Measurements from ENCODE around the gene SELENON.
A peak's percentile ranks its signal among the peaks of the same experiment; 100 is the strongest.

The SELENON gene

GRCh38 chr1:25769625-25770383 is 30.2 kb upstream of the SELENON start:
- DNase-seq (ENCODE audit: extremely low spot score, insufficient read length, low read depth) (no peak), FAIRE-seq (no peak)

DNA sequence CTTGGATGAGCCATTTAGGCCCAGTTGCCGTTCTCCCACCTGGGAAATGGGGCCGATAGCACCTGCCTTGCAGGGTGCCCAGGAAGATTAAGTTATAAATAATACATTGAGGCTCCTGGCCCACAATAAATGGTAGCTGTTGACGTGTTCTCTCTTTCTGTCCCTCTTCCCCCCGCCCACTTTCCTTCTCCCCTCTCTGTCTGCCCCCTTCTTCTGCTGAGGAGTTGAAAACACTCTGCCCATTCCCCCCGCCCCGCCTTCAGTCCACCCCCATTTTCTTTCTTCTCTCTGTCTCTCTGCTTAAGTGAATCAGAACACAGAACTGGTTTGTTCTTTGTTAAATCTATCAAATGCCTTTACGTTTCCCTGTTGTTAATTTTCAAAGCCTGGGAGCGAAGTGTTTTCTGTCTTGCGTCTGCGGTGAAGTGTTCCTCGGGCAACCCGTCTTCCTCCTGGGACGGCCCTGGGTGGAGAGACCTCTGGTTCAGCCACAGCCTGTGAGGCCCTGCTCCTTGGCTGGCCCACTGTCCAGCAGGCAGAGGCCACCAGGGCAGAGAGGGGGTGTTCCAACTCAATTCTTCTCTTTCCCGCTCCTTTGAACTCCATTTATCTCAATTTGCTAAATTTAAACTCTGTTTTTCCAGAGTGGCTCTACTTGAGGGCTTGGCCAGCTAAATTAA is 29.3 kb upstream of the SELENON start:
- no peak for DNase-seq (ENCODE audit: extremely low spot score, insufficient read length, low read depth)
- FAIRE-seq: no peak

DNA sequence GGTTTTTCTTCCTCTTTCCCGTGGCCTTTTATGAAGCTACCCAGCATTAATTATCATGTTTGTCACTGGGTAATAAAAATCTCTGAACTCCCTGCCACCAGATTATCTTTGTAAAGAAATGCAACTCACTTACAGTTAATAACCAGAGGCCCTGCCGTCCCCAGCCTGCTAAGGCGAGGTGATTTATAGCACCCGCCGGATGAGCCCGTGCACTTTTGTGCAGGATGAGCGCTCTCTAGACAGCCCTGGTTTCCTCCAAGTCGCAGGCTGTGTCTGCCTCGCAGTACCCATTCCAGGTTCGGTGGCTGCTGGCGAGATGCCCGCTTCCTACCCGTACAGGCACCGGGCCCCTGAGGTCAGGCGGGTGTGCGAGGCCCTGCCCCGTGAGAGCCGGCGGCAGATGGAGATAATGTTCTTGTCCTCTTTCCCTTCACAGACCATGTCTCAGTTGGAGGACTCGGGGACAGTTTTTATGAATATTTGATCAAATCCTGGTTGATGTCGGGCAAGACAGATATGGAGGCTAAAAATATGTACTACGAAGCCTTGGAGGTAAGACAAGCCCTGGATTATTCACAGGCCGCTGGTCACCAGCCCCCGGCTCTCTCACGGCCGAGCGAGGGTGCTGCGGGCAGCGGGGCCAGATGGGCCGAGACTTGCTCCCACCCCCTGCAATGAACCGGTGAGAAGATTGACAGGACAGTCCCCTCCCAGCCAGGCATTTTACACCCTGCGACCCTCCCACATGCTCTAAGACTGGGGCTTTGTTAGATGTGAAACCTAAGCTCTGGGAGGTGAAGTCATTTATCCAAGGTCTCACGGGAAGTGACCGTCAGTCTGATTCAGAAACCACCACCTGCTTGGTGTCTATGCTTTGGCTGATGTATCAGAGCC is 28.5 kb upstream of the SELENON start:
- no peak for DNase-seq (ENCODE audit: extremely low spot score, insufficient read length, low read depth)
- FAIRE-seq: no peak

- FAIRE-seq: no peak
- DNase-seq (ENCODE audit: extremely low spot score, insufficient read length, low read depth): no peak
Observed at GRCh38 chr1:25772164-25772563, 27.8 kb upstream of the SELENON start.

DNA sequence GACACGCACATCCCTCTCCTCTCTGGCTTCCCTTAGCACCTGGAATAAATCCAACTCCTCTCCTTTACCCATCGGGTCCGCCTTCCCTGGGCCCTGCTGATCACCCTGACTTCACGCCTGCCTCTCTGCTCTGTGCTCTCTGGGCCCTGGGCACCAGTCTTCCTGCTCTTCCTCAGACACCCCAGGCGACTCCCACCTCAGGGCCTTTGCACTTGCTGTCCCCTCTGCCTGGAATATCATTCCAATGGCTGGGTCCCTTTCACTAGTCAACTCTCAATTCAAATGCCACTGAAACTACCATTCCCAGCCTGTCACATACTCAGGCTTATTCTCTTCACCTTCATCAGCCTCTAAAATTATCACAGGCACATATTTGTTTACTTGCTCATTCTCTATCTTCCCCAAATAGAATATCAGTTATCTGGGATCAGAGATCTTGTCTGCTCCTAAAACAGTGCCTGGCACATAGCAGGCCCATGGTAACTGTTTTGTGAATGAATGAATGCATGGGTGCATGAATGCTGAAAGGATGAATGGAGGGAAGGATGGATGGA is 27.2 kb upstream of the SELENON start:
- FAIRE-seq: no peak
- DNase-seq (ENCODE audit: extremely low spot score, insufficient read length, low read depth): no peak

- DNase-seq (ENCODE audit: extremely low spot score, insufficient read length, low read depth) (no peak), FAIRE-seq (no peak)
Observed at GRCh38 chr1:25773441-25774125, 26.4 kb upstream of the SELENON start.

DNA sequence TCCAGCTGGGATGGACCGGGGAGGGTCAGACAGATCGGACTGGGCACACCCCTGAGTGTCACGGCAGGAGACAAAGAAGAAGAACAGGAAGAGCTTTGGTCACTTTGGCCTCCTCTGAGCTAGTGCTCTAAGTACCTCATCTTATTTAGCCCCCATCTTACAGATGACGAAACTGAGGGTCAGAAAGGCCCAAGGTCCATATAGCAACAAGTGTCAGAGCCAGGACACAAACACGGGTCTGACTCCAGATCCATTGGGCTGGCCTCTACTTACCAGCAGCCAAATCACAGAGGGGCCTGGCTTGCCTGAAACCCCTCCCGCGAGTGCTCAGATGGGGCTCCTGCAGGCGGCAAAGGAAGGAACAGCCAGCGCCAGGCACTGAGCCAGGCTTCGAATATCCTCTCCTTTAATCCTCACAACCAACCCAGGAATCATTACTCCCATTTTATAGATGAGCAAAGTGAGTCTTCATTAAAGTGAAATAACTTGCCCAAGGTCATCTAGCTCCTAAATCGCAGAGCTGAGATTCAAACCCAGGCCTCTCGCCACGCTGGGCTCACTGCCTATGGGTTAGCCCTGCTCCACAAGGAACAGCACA is 25.7 kb upstream of the SELENON start:
- no peak for DNase-seq (ENCODE audit: extremely low spot score, insufficient read length, low read depth)
- no peak for FAIRE-seq

GRCh38 chr1:25774921-25775771 is 24.8 kb upstream of the SELENON start:
- DNase-seq (ENCODE audit: extremely low spot score, insufficient read length, low read depth) (no peak), FAIRE-seq (peak; percentile 44)

- FAIRE-seq (no peak), DNase-seq (ENCODE audit: extremely low spot score, insufficient read length, low read depth) (no peak)
Observed at GRCh38 chr1:25779388-25779787, 20.6 kb upstream of the SELENON start.

DNA sequence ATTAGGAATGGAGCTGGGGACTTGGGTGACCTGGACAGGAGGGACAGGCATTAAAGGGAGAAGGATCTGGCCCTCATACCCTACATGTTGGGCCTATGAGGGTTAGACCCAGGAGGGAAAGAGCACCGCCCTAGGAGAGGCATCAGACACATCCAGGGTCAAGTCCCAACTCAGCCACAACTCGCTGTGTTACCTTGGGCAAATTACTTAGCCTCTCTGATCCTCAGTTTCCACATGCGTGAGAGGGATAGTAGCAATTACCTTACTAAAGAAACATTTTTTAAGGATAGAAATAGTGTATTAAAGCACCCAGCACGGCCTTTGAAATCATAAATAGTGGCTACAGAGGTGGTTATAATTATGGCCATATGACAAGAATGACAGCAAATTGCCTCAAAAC is 20.1 kb upstream of the SELENON start:
- FAIRE-seq: no peak
- DNase-seq (ENCODE audit: extremely low spot score, insufficient read length, low read depth): no peak

GRCh38 chr1:25780318-25781129 is 19.5 kb upstream of the SELENON start:
- FAIRE-seq (no peak), DNase-seq (ENCODE audit: extremely low spot score, insufficient read length, low read depth) (no peak)

DNA sequence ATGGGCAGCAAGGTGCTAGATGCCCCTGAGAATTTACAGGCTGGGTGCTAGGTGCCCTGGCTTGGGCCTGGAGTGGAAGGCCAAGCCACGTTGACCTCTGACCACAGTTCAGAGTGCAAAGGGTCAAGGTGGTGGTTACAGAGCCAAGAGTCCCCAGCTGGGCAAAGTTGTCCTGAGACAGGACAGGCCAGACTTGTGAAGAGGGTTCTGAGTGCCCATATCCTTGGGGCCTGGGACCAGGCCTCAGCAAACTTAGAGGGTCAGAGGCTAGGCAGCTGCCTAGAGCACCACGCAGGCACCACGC is 18.9 kb upstream of the SELENON start:
- FAIRE-seq: no peak
- DNase-seq (ENCODE audit: extremely low spot score, insufficient read length, low read depth): no peak

DNA sequence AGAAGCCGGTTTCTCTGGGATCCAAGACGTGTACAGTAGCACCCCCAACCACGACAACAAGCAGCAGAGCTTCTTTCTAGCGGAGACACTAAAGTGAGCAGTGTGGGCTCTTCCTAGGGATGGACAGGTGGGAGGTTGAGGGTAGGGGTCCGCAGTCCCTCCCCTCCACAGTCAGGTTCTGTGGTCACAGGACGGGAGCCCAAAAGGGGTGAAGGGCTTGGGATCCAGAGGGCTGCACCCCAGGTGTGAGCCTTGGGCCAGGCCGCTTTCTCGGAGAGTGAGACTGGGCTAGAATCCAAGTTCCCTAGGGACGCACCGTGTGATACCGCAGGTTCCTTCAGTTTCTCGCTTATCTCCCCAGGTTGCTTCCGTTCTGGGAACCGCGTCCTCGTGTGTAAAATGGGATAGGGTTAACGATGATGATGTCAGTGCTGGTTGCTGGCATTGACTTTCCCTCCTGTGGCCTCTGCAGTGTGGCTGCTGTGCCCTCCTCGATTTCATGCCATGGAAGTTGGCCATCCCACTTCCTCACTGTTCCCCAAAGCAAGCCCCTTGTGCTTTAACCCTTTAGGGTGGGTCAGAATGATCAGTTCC is 17.3 kb upstream of the SELENON start:
- FAIRE-seq (no peak), DNase-seq (ENCODE audit: extremely low spot score, insufficient read length, low read depth) (no peak)

DNA sequence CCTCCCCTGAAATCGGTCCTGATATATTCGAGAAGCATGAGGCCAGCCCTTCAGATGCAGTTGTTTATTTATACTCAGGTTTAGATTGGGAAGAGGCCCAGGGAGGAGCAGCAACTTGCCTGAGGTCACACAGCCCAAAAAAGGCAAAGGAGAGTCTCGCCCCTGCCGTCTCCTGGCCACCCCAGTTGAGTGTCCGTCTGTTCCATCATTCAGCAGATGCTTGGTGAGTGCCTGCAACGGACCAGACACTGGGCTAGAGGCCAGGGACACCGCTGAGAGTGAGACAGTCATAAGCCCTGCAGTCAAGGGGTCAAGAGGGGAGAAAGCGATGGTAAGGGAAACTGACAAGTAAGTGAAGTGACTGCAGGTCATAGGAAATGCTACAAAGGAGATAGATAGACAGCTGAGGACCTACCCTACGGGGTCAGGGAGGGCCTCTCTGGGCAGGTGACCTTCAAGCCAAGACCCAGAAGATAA is 15.4 kb upstream of the SELENON start:
- DNase-seq (ENCODE audit: extremely low spot score, insufficient read length, low read depth) (no peak), FAIRE-seq (no peak)

DNA sequence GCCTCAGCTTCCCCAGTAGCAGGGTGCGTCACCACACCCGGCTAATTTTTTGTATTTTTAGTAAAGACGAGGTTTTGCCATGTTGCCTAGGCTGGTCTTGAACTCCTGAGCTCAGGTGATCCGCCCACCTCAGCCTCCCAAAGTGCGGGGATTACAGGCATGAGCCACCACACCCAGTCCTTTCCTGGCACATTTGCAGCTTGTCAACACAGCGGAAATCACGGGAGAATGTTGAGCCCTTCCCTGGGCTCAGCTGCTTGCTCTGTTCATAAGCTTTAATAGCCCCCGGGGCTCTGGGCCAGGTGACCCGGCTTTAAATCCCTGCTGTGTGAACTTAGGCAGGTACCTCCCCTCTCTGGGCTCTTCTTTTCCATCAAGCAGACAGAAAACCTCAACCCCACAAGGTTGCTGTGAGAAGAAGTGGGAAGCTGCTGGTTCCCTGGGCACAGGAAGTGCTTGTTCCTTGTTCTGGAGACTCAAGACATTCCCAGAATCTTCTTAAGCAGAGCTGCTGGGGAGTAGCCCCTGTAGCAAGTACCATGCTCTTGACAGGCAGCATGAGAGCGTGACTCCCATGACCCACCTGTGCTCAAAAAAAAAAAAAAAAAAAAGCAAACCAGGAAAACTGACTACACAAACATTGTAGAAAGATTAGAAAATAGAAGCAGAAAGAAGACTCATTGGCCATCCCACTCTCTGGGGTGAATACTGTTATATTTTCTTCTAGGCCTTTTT is 14.5 kb upstream of the SELENON start:
- FAIRE-seq: no peak

DNA sequence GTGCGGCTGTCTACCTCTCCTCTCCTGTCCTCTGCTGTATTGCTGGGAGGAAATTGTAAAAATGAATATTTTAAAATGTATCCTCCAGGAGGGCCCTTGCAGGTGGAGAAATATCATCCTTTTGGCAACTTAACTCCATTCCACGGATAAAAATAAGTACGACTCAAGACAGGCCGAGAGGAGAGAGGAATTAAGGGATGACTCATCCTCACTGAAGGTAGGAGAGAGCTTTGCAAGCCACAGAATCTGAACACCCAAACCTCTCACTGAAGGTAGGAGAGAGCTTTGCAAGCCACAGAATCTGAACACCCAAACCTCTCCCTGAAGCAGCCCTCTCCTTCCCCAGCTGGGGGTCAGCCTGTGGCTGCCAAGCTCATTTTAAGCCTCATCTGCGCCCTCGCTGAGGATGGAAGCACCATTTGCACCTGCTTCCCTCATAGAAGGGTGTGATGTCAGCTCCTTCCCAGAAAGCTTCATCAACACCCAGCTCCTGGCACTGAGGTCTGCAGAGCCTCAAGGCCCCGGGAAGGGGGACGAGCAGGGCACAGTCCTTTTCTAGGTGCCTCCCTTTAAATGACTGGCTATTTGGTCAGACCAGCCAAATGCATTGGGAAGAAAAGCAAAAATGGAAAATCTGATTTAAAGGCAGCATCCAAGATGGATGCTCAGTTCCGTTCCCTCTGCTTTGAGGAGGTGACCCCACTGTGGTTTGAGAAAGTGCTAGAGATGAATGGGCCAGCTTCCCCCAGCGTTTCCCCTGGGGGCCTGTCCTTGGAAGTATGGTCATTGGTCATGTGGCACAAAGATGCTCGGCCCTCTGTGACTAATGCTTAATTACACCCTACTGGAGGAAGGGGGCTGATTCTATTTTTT is 12.9 kb upstream of the SELENON start:
- DNase-seq (ENCODE audit: extremely low spot score, insufficient read length, low read depth) (no peak), FAIRE-seq (no peak)

More for the DNA sequence above, 14.5 kb upstream of the SELENON start:
- DNase-seq (ENCODE audit: extremely low spot score, insufficient read length, low read depth): no peak
